Mesendoderm (in vitro differentiated cells): ENCODE results near the gene ANGPTL7.
"Not testable (repeated sequence)": the region's sequence is repeated elsewhere in the genome, so short reads cannot be mapped to it uniquely, and the experiment has no call there.

Experiments
- DNase-seq: peaks from one replicate; pipeline ENCODE4 v3.0.0; 2013
- H2AK5ac ChIP-seq: 2 replicates; pipeline ENCODE4 v1.6.1; 2013; ENCODE audit warnings: low read length, inconsistent platforms
- H2BK120ac ChIP-seq: 2 replicates; pipeline ENCODE4 v1.6.1; 2013; ENCODE audit warnings: low read depth, mild to moderate bottlenecking, low read length, moderate library complexity, mixed read lengths
- H2BK15ac ChIP-seq: replicated peaks from 2 replicates; pipeline ENCODE4 v1.6.1; 2013; ENCODE audit warnings: low read depth, mild to moderate bottlenecking, moderate library complexity
- H2BK5ac ChIP-seq: 2 replicates; pipeline ENCODE4 v1.6.1; 2013; ENCODE audit warnings: low read length, inconsistent platforms
- H3K18ac ChIP-seq: 2 replicates; pipeline ENCODE4 v1.6.1; 2013; ENCODE audit warnings: mild to moderate bottlenecking, low read length, mixed read lengths
- H3K23ac ChIP-seq: one replicate; pipeline ENCODE4 v1.6.1; 2013; ENCODE audit warnings: low read length
- H3K27ac ChIP-seq: 2 replicates; pipeline ENCODE4 v1.5.1; 2013; ENCODE audit warnings: low read depth, mild to moderate bottlenecking, inconsistent platforms, low read length, moderate library complexity
- H3K27me3 ChIP-seq: 2 replicates; pipeline ENCODE4 v1.6.1; 2013; ENCODE audit warnings: low read length, control low read depth, mild to moderate bottlenecking, inconsistent platforms; ENCODE audit not compliant: insufficient read depth, poor library complexity
- H3K36me3 ChIP-seq: 2 replicates; pipeline ENCODE4 v1.6.1; 2013; ENCODE audit warnings: low read length, inconsistent platforms; ENCODE audit not compliant: control insufficient read depth, insufficient read depth
- H3K4ac ChIP-seq: one replicate; pipeline ENCODE4 v1.6.1; 2013; ENCODE audit warnings: low read depth, mild to moderate bottlenecking, low read length, moderate library complexity
- H3K4me1 ChIP-seq: 2 replicates; pipeline ENCODE4 v1.6.1; 2013; ENCODE audit warnings: low read depth, low read length, inconsistent platforms; ENCODE audit not compliant: control insufficient read depth
- H3K4me2 ChIP-seq: 2 replicates; pipeline ENCODE4 v1.6.1; 2013; ENCODE audit warnings: low read length
- H3K4me3 ChIP-seq: 2 replicates; pipeline ENCODE4 v1.5.1; 2013; ENCODE audit warnings: mild to moderate bottlenecking, low read length
- H3K56ac ChIP-seq: one replicate; pipeline ENCODE4 v1.6.1; 2013; ENCODE audit warnings: low read length
- H3K79me1 ChIP-seq: 2 replicates; pipeline ENCODE4 v1.6.1; 2013; ENCODE audit warnings: low read length, inconsistent platforms
- H3K79me2 ChIP-seq: 2 replicates; pipeline ENCODE4 v1.6.1; 2013; ENCODE audit warnings: mild to moderate bottlenecking, low read length; ENCODE audit not compliant: control insufficient read depth, insufficient read depth
- H3K9ac ChIP-seq: 2 replicates; pipeline ENCODE4 v1.6.1; 2013; ENCODE audit warnings: low read length, inconsistent platforms
- H4K5ac ChIP-seq: one replicate; pipeline ENCODE4 v1.6.1; 2013; ENCODE audit warnings: low read length
- H4K8ac ChIP-seq: one replicate; pipeline ENCODE4 v1.6.1; 2013; ENCODE audit warnings: low read depth, mild to moderate bottlenecking, control low read depth, low read length, moderate library complexity
- WGBS: extraction: QIAGEN DNeasy Blood & Tissue Kit; methylation state at CpG from one replicate; pipeline ENCODE4 v1.1.7; 2013; ENCODE audit warnings: low lambda C conversion rate, missing lambda C conversion rate; ENCODE audit not compliant: insufficient coverage; ENCODE audit errors: extremely low coverage; 5-methylcytosine and 5-hydroxymethylcytosine counted together

ANGPTL7 gene

DNA sequence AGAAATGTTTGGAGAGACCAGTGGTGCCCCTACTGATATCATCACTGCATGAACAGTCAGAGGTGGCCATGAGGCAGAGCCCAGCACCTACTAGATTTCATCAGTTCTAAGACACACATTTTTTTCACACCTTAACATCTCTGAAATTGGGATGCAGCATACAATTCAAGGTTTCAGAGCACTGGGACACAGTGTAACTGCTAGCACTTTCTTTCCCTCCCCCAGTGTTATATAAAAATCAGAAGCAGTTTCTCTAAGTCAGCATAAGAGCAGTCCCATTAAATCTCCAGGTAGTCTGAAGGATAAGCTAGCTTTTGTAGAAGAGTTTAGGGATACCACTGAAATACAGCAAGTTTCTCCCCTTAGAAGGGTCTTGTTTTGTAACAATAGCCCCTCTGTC lies 10.0 kb upstream of the ANGPTL7 start:
- Histone ChIP-seq H3K18ac (no peak overlapping the region), H3K56ac (no peak overlapping the region), H3K9ac (no peak overlapping the region), H3K4me1 (no peaks in the 10 kb centered on the region), H2BK120ac (no peak overlapping the region), H3K4me2 (no peak overlapping the region), H3K4me3 (no peak overlapping the region), H3K79me1 (no peaks in the 10 kb centered on the region), H2AK5ac (no peak overlapping the region), H3K23ac (no peak overlapping the region), H2BK5ac (no peak overlapping the region), H3K27ac (peak overlapping the region; percentile 23), H2BK15ac (no peak overlapping the region), H3K27me3 (no peaks in the 10 kb centered on the region), H3K79me2 (no peaks in the 10 kb centered on the region), H4K8ac (no peak overlapping the region), H3K36me3 (no peaks in the 10 kb centered on the region), H4K5ac (no peak overlapping the region), H3K4ac (no peak overlapping the region)
- no peak for DNase-seq

DNA sequence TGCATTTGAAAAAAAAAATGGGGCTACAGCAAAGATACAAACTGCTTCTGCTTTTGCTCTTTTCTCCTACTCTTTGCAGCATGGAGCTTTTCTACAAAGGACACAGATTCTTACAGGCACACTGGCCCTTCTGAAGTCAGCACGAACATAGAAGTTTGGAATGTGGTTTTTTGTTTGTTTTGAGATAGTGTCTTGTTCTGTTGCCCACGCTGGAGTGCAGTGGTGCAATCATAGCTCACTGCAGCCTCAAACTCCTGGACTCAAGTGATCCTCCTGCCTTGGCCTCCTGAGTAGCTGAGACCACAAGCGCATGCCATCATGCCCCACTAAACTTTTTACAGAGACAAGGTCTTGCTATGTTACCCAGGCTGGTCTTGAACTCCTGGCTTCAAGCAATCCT lies 9.4 kb upstream of the ANGPTL7 start:
- H3K18ac ChIP-seq, H2AK5ac ChIP-seq, H3K56ac ChIP-seq, H3K4me1 ChIP-seq, H4K8ac ChIP-seq, H3K36me3 ChIP-seq, H4K5ac ChIP-seq, H2BK15ac ChIP-seq, H3K79me2 ChIP-seq, H3K23ac ChIP-seq, DNase-seq, H3K4ac ChIP-seq, H3K27me3 ChIP-seq, H3K4me3 ChIP-seq, H2BK5ac ChIP-seq, H3K9ac ChIP-seq, H3K79me1 ChIP-seq, H2BK120ac ChIP-seq, H3K4me2 ChIP-seq, H3K27ac ChIP-seq: not testable (repeated sequence)
- WGBS, result no CpG with 5 or more reads among the region's 3 CpGs

DNA sequence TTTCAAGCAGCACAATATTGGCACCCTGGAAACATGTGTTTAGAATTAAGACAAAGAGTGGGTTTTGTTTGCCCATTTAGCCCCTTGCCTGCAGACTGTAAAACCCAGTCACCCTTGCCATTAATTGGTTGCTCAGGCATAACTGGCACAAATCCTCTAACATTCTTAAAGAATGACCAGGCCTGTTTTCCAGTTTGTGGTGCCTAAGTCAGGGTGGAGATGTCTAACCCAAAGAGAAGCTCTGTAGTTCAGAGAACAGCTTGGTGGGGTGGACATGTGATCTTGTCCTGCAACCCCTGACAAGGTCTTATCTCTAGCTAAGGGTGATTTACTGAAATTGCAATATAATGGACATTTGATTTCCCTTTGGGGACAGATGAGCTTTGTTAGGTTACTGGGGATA lies 8.8 kb upstream of the ANGPTL7 start:
- Histone ChIP-seq H3K4me1 (no peaks in the 10 kb centered on the region), H3K18ac (no peak overlapping the region), H3K9ac (no peak overlapping the region), H3K27ac (no peak overlapping the region), H3K4ac (no peak overlapping the region), H3K4me3 (no peak overlapping the region), H3K23ac (no peak overlapping the region), H3K56ac (no peak overlapping the region), H2BK15ac (no peak overlapping the region), H2BK120ac (no peak overlapping the region), H3K79me1 (no peaks in the 10 kb centered on the region), H4K5ac (no peak overlapping the region), H3K36me3 (no peaks in the 10 kb centered on the region), H3K79me2 (no peaks in the 10 kb centered on the region), H4K8ac (no peak overlapping the region), H3K27me3 (no peaks in the 10 kb centered on the region), H2BK5ac (no peak overlapping the region), H2AK5ac (no peak overlapping the region), H3K4me2 (no peak overlapping the region)
- DNase-seq, result no peak

DNA sequence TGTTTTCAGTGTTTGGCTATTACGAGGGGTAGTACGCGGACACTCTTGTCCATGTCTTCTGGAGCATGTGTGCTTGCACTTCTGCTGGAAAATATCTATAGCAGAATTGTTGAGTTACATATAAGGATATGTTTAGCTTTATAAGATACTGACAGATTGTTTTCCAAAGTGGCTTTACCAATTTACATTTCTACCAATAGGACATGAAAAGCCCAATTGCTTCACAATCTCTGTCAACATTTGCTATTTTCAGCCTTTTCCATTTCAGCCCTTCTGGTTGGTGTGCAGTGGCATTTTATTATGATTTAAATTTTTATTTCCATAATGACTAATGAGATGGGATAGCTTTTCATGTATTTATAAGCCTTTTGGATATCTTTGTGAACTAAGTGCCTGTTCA lies 6.3 kb upstream of the ANGPTL7 start:
- Histone ChIP-seq H2BK15ac (no peak overlapping the region), H3K4me1 (no peaks in the 10 kb centered on the region), H4K8ac (no peak overlapping the region), H3K18ac (no peak overlapping the region), H3K36me3 (no peaks in the 10 kb centered on the region), H3K9ac (no peak overlapping the region), H4K5ac (no peak overlapping the region), H3K23ac (no peak overlapping the region), H3K79me1 (no peaks in the 10 kb centered on the region), H3K4ac (no peak overlapping the region), H2BK5ac (no peak overlapping the region), H3K4me3 (no peak overlapping the region), H3K56ac (no peak overlapping the region), H3K4me2 (no peak overlapping the region), H3K27me3 (no peaks in the 10 kb centered on the region), H2AK5ac (no peak overlapping the region), H2BK120ac (no peak overlapping the region), H3K79me2 (no peaks in the 10 kb centered on the region), H3K27ac (no peak overlapping the region)
- WGBS, result no CpG with 5 or more reads among the region's 3 CpGs
- no peak for DNase-seq

DNA sequence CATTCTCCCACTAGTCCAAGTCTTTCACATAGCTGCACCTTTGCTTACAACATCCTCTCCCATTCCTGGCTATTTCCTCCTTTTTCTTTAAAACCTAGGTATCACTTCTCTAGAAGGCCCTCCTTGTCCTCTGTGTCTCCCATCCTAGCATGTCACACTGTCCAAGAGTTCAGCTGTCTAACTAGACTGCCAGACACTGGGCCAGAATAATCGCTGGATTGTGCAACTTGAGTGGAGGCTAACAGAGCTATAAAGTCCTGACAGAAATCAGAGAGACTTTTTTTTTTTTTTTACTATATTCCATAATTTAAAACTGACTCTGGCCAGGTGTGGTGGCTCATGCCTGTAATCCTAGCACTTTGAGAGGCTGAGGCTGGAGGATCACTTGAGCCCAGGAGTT lies 4.2 kb upstream of the ANGPTL7 start:
- no peak overlapping the region for H3K4me3 ChIP-seq
- no CpG with 5 or more reads among the region's 1 CpG for WGBS
- no peak overlapping the region for H2BK15ac ChIP-seq

DNA sequence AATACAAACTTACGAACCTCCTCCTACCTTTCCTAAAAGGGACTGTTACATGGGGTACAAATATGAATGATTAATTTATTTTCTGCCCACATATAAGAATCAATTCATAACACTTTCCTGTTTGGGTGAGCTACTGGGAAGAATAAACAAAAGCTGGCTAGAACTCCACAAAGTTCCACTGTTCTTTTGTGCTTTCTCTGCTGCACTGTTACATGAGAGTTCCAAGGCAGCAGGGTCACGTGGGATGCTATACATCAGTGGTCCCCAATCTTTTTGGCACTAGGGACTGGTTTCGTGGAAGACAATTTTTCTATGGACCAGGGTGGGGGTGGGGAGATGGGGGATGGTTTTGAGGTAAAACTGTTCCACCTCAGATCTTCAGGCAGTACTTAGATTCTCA lies 2.2 kb upstream of the ANGPTL7 start:
- H2BK15ac ChIP-seq, result no peak overlapping the region
- H2BK5ac ChIP-seq, result no peak overlapping the region
- H3K4me2 ChIP-seq, result no peak overlapping the region
- no peak overlapping the region for H3K56ac ChIP-seq
- no peak overlapping the region for H3K4me3 ChIP-seq
- H3K27me3 ChIP-seq, result no peaks in the 10 kb centered on the region
- no peak for DNase-seq
- H3K23ac ChIP-seq, result no peak overlapping the region
- H3K9ac ChIP-seq, result no peak overlapping the region
- H3K79me1 ChIP-seq, result no peaks in the 10 kb centered on the region
- no peak overlapping the region for H4K8ac ChIP-seq
- peaks cover 1% of the 10 kb centered on the region for H3K36me3 ChIP-seq
- no peak overlapping the region for H2BK120ac ChIP-seq
- no peaks in the 10 kb centered on the region for H3K79me2 ChIP-seq
- H4K5ac ChIP-seq, result no peak overlapping the region
- no peak overlapping the region for H3K4ac ChIP-seq
- no peak overlapping the region for H2AK5ac ChIP-seq
- H3K4me1 ChIP-seq, result no peaks in the 10 kb centered on the region
- no CpG with 5 or more reads among the region's 3 CpGs for WGBS
- H3K18ac ChIP-seq, result no peak overlapping the region
- no peak overlapping the region for H3K27ac ChIP-seq

More for the DNA sequence above, 4.2 kb upstream of the ANGPTL7 start:
- no peak overlapping the region for H3K56ac ChIP-seq
- no peak overlapping the region for H4K5ac ChIP-seq
- peaks cover 1% of the 10 kb centered on the region for H3K36me3 ChIP-seq
- no peaks in the 10 kb centered on the region for H3K79me2 ChIP-seq
- H3K18ac ChIP-seq, result no peak overlapping the region
- no peaks in the 10 kb centered on the region for H3K27me3 ChIP-seq
- H2AK5ac ChIP-seq, result no peak overlapping the region
- no peak overlapping the region for H3K27ac ChIP-seq
- H3K4me2 ChIP-seq, result no peak overlapping the region
- H3K23ac ChIP-seq, result no peak overlapping the region
- no peak overlapping the region for H3K9ac ChIP-seq
- DNase-seq, result no peak
- no peak overlapping the region for H2BK120ac ChIP-seq
- no peaks in the 10 kb centered on the region for H3K79me1 ChIP-seq
- no peak overlapping the region for H2BK5ac ChIP-seq
- no peak overlapping the region for H3K4ac ChIP-seq
- H4K8ac ChIP-seq, result no peak overlapping the region
- H3K4me1 ChIP-seq, result no peaks in the 10 kb centered on the region
